ENCODE results near the gene DNER. TPM values are rescaled to one million over a fixed set of nuclear protein-coding genes. Genes with fewer than 3 reads are reported as not detected.
"Not testable (repeated sequence)": the region's sequence is repeated elsewhere in the genome, so short reads cannot be mapped to it uniquely, and the experiment has no call there.

The DNER gene, protein sequence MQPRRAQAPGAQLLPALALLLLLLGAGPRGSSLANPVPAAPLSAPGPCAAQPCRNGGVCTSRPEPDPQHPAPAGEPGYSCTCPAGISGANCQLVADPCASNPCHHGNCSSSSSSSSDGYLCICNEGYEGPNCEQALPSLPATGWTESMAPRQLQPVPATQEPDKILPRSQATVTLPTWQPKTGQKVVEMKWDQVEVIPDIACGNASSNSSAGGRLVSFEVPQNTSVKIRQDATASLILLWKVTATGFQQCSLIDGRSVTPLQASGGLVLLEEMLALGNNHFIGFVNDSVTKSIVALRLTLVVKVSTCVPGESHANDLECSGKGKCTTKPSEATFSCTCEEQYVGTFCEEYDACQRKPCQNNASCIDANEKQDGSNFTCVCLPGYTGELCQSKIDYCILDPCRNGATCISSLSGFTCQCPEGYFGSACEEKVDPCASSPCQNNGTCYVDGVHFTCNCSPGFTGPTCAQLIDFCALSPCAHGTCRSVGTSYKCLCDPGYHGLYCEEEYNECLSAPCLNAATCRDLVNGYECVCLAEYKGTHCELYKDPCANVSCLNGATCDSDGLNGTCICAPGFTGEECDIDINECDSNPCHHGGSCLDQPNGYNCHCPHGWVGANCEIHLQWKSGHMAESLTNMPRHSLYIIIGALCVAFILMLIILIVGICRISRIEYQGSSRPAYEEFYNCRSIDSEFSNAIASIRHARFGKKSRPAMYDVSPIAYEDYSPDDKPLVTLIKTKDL
- total RNA-seq (not detected), polyA plus RNA-seq (under 1 TPM in 1 of 2 donors, not detected in 1; 0.01 TPM)

DNA sequence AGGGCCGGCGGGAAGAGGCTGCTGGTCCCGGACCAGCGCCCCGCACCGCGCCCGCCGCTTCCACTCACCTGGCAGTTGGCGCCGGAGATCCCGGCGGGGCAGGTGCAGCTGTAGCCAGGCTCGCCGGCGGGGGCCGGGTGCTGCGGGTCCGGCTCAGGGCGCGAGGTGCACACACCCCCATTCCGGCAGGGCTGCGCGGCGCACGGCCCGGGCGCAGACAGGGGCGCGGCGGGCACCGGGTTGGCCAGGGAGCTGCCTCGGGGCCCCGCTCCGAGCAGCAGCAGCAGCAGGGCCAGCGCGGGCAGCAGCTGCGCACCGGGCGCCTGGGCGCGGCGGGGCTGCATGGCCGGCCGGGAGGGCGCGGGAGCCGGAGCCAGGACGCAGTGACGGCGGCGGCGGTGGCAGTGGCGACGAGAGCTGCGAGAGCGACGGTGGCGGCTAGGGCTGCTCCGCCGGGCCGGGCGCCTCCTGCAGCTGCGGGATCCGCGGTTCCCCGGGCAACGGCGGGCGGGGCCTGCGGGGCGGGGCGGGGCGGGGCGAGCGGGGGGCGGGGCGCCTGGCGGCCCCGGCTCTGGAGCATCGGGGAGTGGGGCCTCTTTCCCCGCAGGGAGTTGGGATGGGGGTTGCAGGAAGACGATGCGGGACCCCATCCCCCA lies at the start of gene DNER:
Gene DNER (minus strand): TSS at position 476 of the 656 bp plus-strand sequence. CDS start 132 bp downstream, at position 344.
- H3K36me3 ChIP-seq (ENCODE audit: control insufficient read depth in 4 of 4, insufficient read depth in 3 of 4, low read depth in 1 of 4, low read length in 3 of 4), result no peaks in the 10 kb centered on the region
- no peak within 1 kb of the TSS for H3K9ac ChIP-seq (ENCODE audit: low read depth in 1 of 2, low read length in 2 of 2)
- H3K4me3 ChIP-seq (ENCODE audit: low read depth in 1 of 3, low read length in 3 of 3), result peak within 1 kb of the TSS in 2 of 3 donors; percentile 39 to 68
- TF ChIP-seq YY1 (IDR thresholded peaks at IDR 0.05), result no peak
- TF ChIP-seq TAF1 (conservative IDR thresholded peaks at IDR 0.05), result no peak
- no peak within 1 kb of the TSS for H3K27ac ChIP-seq (ENCODE audit: low read depth in 1 of 2, low read length in 2 of 2)
- H3K4me1 ChIP-seq (ENCODE audit: control insufficient read depth in 4 of 4, insufficient read depth in 4 of 4, low read length in 3 of 4), result peaks cover 13 to 21% (median 17%) of the 10 kb centered on the region in 4 donors
- no peaks in the 10 kb centered on the region for H3K9me3 ChIP-seq (ENCODE audit: control insufficient read depth in 4 of 4, low read length in 3 of 4)
- peak; percentile 41 for DNase-seq (ENCODE audit: low spot score)
- WGBS, result 2% methylated on average over 84 of the region's 84 CpGs
- peaks cover 3 to 18% (median 8%) of the 10 kb centered on the region in 4 donors for H3K27me3 ChIP-seq (ENCODE audit: control insufficient read depth in 4 of 4, insufficient read depth in 4 of 4, low read length in 3 of 4)

DNA sequence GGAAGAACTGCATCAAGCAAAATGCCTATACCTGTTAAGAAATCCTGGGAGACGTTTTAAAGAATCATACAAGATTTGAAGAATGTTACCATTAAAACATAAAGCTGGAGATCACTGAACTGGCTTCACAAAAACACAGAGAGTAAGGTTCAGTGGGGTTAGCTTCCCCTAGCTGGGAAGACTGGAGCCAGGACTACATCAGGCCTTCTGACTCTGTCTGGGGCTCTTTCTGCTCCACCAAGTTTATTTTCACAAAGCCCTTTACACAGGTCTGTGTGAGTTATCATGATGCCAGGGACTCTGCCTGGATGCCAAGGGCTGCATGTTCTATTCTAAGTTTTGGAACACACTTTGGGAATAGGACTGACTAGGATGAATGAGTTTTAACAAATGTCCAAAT lies 47.3 kb upstream of the DNER start:
- TF ChIP-seq TAF1 (conservative IDR thresholded peaks at IDR 0.05) (no peak), HNF4G (IDR thresholded peaks at IDR 0.05) (no peak), RXRA (IDR thresholded peaks at IDR 0.05) (no peak), RAD21 (IDR thresholded peaks at IDR 0.05) (no peak), ZBTB33 (IDR thresholded peaks at IDR 0.05) (no peak), EGR1 (IDR thresholded peaks at IDR 0.05; ENCODE audit: low read depth in 2 of 2) (no peak)
- TF ChIP-seq, protein P1, sequence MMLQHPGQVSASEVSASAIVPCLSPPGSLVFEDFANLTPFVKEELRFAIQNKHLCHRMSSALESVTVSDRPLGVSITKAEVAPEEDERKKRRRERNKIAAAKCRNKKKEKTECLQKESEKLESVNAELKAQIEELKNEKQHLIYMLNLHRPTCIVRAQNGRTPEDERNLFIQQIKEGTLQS (IDR thresholded peaks at IDR 0.05), result no peak
- Histone ChIP-seq H3K36me3 (ENCODE audit: control insufficient read depth in 4 of 4, insufficient read depth in 3 of 4, low read depth in 1 of 4, low read length in 3 of 4) (peaks cover 0 to 23% (median 15%) of the 10 kb centered on the region in 4 donors), H3K4me1 (ENCODE audit: control insufficient read depth in 4 of 4, insufficient read depth in 4 of 4, low read length in 3 of 4) (no peaks in the 10 kb centered on the region), H3K9ac (ENCODE audit: low read depth in 1 of 2, low read length in 2 of 2) (no peak overlapping the region), H3K4me3 (ENCODE audit: low read depth in 1 of 3, low read length in 3 of 3) (no peak overlapping the region), H3K27me3 (ENCODE audit: control insufficient read depth in 4 of 4, insufficient read depth in 4 of 4, low read length in 3 of 4) (no peaks in the 10 kb centered on the region), H3K9me3 (ENCODE audit: control insufficient read depth in 4 of 4, low read length in 3 of 4) (no peaks in the 10 kb centered on the region), H3K27ac (ENCODE audit: low read depth in 1 of 2, low read length in 2 of 2) (no peak overlapping the region)
- WGBS, result 80% methylated on average over 1 of the region's 1 CpG
- no peak for DNase-seq (ENCODE audit: low spot score)

DNA sequence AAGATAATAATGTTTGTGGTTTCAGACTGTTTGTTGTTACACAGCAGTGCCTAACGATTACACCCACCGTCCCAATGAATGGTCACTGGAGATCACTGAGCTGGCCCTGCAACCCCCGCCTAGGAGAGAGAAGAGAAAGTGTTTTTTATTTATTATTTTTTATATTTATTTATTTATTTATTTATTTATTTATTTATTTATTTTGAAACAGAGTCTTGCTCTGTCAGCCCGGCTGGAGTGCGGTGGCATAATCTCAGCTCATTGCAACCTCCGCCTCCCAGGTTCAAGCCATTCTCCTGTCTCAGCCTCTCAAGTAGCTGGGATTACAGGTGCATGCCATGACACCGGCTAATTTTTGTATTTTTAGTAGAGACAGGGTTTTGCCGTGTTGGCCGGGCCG lies 43.1 kb upstream of the DNER start:
- H3K36me3 ChIP-seq (ENCODE audit: control insufficient read depth in 4 of 4, insufficient read depth in 3 of 4, low read depth in 1 of 4, low read length in 3 of 4), result not testable (repeated sequence)

More for the DNA sequence above, 43.1 kb upstream of the DNER start:
- H3K9ac ChIP-seq (ENCODE audit: low read depth in 1 of 2, low read length in 2 of 2); H3K4me3 ChIP-seq (ENCODE audit: low read depth in 1 of 3, low read length in 3 of 3); H3K27me3 ChIP-seq (ENCODE audit: control insufficient read depth in 4 of 4, insufficient read depth in 4 of 4, low read length in 3 of 4); H3K27ac ChIP-seq (ENCODE audit: low read depth in 1 of 2, low read length in 2 of 2); H3K9me3 ChIP-seq (ENCODE audit: control insufficient read depth in 4 of 4, low read length in 3 of 4); DNase-seq (ENCODE audit: low spot score): not testable (repeated sequence)
- H3K4me1 ChIP-seq (ENCODE audit: control insufficient read depth in 4 of 4, insufficient read depth in 4 of 4, low read length in 3 of 4), result peaks cover 2 to 15% (median 6%) of the 10 kb centered on the region in 4 donors
- WGBS, result 97% methylated on average over 10 of the region's 10 CpGs
